ENCODE data around the gene ZSCAN20.

The ZSCAN20 gene

DNA sequence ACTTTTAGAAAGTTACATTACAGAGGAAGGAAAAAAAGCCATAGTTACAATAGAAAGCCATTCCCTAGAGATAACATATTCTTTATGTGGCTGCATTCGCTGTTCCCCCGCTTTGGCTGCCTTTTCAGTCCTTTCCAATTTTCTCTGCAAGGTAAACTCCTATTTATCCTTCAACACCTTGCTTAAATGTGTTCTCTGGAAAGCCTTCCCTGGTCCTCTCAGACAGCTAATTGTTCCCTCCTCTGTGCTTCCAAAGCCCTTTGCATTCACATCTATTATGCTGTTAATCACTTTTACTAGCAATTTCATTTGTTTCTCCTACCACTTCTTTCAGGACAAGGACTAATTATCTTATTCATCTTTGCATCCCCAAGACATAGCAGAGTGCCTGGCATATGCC lies 43.1 kb upstream of the ZSCAN20 start:
- TF ChIP-seq, protein P1, sequence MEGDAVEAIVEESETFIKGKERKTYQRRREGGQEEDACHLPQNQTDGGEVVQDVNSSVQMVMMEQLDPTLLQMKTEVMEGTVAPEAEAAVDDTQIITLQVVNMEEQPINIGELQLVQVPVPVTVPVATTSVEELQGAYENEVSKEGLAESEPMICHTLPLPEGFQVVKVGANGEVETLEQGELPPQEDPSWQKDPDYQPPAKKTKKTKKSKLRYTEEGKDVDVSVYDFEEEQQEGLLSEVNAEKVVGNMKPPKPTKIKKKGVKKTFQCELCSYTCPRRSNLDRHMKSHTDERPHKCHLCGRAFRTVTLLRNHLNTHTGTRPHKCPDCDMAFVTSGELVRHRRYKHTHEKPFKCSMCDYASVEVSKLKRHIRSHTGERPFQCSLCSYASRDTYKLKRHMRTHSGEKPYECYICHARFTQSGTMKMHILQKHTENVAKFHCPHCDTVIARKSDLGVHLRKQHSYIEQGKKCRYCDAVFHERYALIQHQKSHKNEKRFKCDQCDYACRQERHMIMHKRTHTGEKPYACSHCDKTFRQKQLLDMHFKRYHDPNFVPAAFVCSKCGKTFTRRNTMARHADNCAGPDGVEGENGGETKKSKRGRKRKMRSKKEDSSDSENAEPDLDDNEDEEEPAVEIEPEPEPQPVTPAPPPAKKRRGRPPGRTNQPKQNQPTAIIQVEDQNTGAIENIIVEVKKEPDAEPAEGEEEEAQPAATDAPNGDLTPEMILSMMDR (IDR thresholded peaks at IDR 0.05; ENCODE audit: control insufficient read depth, insufficient read depth, low read depth, low read length, missing control alignments) = no peak
- DNase-seq (ENCODE audit: low read depth) = no peak
- H3K4me3 ChIP-seq (ENCODE audit: control insufficient read depth, low read depth, low read length) = no peak overlapping the region; the same call in 1 of the 2 replicates

DNA sequence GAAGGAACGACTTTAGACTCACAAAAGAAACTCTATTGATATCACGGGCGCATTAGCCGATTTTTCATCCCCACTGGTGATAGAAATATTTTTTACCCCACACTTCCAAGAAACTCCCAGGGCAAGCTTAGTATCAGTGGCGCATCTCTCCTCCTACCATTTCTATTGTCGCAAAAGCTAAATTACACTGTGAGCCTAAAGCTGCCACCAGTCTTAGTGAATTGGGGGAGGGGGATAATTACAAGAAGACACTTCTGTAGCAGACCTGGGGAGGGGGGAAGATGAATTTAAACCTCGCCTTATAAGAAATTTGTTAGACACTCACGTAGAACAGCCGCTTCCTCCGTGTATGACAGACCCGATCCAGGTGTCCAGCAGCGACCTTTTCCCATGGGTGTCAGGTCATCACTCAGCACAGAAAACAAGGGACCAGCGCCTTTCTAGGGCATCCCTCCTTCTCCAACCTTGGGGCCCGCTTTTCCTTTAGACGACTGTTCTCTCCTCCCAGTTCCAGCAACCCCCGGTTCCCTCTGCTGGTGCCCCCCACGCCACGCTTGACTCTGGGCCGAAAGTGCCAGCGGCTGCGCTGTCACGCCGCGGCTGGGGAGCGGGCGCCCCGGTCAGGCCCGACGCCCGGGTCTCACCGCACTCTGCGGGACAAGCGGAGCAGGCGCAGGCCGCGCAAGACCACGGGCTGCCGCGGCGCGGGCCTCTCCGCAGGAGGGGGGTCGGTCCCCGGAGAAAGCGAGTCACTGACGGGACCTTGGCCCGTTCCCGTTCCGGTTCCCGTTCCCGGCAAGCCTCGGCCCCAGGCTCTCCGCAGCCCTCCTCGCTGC lies 42.4 kb upstream of the ZSCAN20 start:
- peak overlapping the region; percentile 64 for H3K4me3 ChIP-seq (ENCODE audit: control insufficient read depth, low read depth, low read length)
- DNase-seq (ENCODE audit: low read depth) = no peak
- TF ChIP-seq, protein P1 (IDR thresholded peaks at IDR 0.05; ENCODE audit: control insufficient read depth, insufficient read depth, low read depth, low read length, missing control alignments) = no peak

DNA sequence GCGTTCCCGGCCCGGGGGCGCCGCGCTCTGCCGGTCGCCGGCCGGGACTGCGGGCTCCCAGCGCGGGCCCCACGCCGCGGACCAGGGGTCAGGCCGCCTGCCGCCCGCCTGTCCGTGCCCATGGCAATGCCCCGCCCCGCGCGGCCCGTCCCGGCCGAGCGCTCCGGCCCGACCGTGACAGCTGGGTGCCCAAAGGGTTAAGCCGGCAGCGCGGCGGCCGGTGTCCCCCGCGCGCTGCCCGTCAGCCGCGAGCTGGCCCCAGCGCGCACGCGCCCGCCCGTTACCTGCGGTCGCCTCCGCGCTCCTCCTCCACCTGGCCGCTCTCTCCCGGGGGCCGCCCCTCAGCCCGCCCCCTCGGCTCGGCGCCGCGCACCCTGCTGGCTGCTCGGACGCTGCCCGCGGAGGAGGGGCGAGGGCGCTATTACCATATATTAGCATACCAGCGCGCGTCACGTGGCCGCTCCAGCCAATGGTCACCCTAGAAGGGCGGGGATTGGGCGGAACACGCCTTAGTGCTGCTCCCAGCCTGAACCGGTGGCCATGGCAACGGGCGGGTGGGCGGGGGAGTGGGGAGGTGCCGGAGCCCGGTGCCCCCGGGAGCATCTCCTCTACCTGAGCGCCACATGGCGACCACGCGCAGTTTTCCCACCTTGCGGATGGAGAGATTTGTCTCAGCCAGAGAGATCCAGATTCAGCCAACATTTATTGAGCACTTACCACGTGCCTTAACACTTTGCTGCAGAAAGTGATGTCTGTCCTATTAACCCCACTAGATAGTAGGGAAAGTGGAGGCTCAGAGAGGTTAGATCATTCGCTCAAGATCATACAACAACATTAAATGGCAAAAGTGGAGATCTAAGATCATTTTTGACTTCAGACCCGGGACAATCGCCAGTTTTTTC lies 41.5 kb upstream of the ZSCAN20 start, which contains the start of gene PHC2:
PHC2 (minus strand) TSS at position 404 of the 902 bp plus-strand sequence. CDS start 55,556 bp downstream, outside the sequence.
- peak within 1 kb of the TSS; percentile 64 for H3K4me3 ChIP-seq (ENCODE audit: control insufficient read depth, low read depth, low read length)
- DNase-seq (ENCODE audit: low read depth) = peak; percentile 74
- TF ChIP-seq, protein P1 (IDR thresholded peaks at IDR 0.05; ENCODE audit: control insufficient read depth, insufficient read depth, low read depth, low read length, missing control alignments) = peak; percentile 14

DNA sequence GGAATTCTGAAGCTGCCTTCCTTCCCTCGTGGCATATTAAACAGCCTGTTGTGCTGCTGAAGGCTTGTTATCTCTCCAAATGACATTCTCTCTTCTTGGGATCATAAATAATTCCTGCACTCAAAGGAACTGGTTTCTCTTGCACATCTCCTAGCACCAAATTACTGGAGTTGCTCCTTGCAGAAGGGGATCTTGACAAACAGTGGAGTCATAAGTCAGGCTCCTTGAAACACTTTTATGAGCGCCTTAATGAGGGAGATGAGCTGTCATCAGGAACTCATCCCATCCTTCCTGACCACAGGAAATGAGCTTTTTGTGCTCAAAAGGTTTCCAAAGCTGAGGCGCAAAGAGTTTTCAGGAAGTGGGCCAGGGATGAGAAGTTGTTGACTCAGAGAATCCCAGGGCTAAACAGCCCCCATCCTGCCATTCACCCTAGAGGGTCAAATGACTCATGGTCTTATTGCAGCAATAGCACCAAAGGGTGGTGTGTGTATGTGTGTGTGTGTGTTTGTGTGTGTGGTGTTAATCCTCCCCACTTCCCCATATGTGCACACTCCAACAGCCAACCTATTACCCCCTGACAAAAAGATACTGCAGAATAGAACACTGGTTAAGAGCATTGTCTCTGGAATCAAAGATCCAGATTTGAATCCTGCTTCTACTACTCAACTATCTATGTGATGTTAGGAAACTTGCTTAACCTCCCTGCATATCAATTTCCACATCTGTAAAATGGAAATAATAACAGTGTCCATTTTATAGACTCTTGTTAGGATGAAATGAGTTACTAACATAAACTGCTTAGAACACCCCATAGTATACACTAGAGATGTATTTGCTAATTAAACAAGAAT lies 38.7 kb upstream of the ZSCAN20 start:
- no peak overlapping the region for H3K4me3 ChIP-seq (ENCODE audit: control insufficient read depth, low read depth, low read length)
- DNase-seq (ENCODE audit: low read depth) = peak; percentile 100
- TF ChIP-seq, protein P1 (IDR thresholded peaks at IDR 0.05; ENCODE audit: control insufficient read depth, insufficient read depth, low read depth, low read length, missing control alignments) = no peak

DNA sequence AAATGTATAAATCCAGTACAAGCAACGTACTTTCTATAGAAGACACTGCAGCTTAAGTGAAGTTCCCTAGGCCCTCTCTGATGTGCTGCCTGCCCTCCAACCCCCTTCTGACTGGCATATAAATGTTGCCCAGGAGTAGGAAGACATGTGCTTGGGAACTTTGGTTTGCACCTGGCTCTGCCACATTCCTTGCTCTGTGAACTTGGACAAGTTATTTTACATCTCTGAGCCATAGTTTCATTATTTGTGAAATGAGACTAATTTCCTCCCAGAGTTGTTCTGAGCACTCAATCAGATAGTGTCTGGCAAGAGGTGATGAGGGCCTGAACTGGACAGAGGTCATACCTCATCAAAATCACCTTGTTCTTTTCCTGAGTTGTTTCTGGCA lies 38.1 kb upstream of the ZSCAN20 start:
- TF ChIP-seq, protein P1 (IDR thresholded peaks at IDR 0.05; ENCODE audit: control insufficient read depth, insufficient read depth, low read depth, low read length, missing control alignments) = no peak
- no peak for DNase-seq (ENCODE audit: low read depth)
- no peak overlapping the region for H3K4me3 ChIP-seq (ENCODE audit: control insufficient read depth, low read depth, low read length)
